ENCODE results near the gene VILL.
"Not testable (repeated sequence)": the region's sequence is repeated elsewhere in the genome, so short reads cannot be mapped to it uniquely, and the experiment has no call there.

GRCh38 chr3:38053286-38053685 is 62.7 kb downstream of the VILL start:
- not testable (repeated sequence) for TF ChIP-seq CTCF, EP300 (IDR thresholded peaks at IDR 0.05)

Measured in gastroesophageal sphincter (tissue), 3 donors.